Daoy (cell line): ENCODE measurements around the gene LMO1. TPM values are rescaled to one million over a fixed set of nuclear protein-coding genes. Genes with fewer than 3 reads are reported as not detected.

Experiments
- DNase-seq: peaks from one replicate; pipeline ENCODE4 v3.0.0-alpha.2; 2015; ENCODE audit warnings: low read depth
- total RNA-seq: library from RNA; depleted of rRNA; stranded (reverse); fragments of >200 nt; shearing (Covaris generic); gene quantifications from 2 replicates; pipeline ENCODE4 v1.2.3, GENCODE V29; 2014

Gene LMO1
- total RNA-seq, 1 experiment from 2014 or later = not detected

GRCh38 chr11:8288166-8288772, 24.6 kb upstream of the LMO1 start:
- no peak for DNase-seq

- DNase-seq = no peak
These were observed 24.0 kb upstream of the LMO1 start for GRCh38 chr11:8287703-8288102.

GRCh38 chr11:8287297-8287696, 23.6 kb upstream of the LMO1 start:
- no peak for DNase-seq

GRCh38 chr11:8286886-8287285, 23.2 kb upstream of the LMO1 start:
- DNase-seq = no peak

- no peak for DNase-seq
These were observed 22.1 kb upstream of the LMO1 start for GRCh38 chr11:8285796-8286195.

GRCh38 chr11:8285228-8285627, 21.6 kb upstream of the LMO1 start:
- DNase-seq = no peak

- DNase-seq = no peak
These were observed 20.0 kb upstream of the LMO1 start for GRCh38 chr11:8283465-8284230.

GRCh38 chr11:8283100-8283464, 19.4 kb upstream of the LMO1 start:
- DNase-seq = no peak

GRCh38 chr11:8282631-8283030, 19.0 kb upstream of the LMO1 start:
- DNase-seq = no peak

GRCh38 chr11:8281266-8281665, 17.6 kb upstream of the LMO1 start:
- DNase-seq = no peak

GRCh38 chr11:8277691-8278090, 14.0 kb upstream of the LMO1 start:
- no peak for DNase-seq

- no peak for DNase-seq
These were observed 12.8 kb upstream of the LMO1 start for GRCh38 chr11:8276528-8276927.

- DNase-seq = no peak
These were observed 9.6 kb upstream of the LMO1 start for GRCh38 chr11:8273287-8273686.

GRCh38 chr11:8271106-8271886, 7.6 kb upstream of the LMO1 start:
- no peak for DNase-seq

- no peak for DNase-seq
These were observed 6.0 kb upstream of the LMO1 start for GRCh38 chr11:8269636-8270035.

GRCh38 chr11:8268530-8269400, 5.1 kb upstream of the LMO1 start:
- peak; percentile 40 for DNase-seq

- peak; percentile 46 for DNase-seq
These were observed 4.3 kb upstream of the LMO1 start for GRCh38 chr11:8267831-8268529.

GRCh38 chr11:8267280-8267679, 3.6 kb upstream of the LMO1 start:
- no peak for DNase-seq

- no peak for DNase-seq
These were observed 2.9 kb upstream of the LMO1 start for GRCh38 chr11:8266246-8267241.

GRCh38 chr11:8265681-8266241, 2.1 kb upstream of the LMO1 start:
- DNase-seq = no peak
